Stomach smooth muscle (tissue), 2 donors: ENCODE results near the gene GOLGA6D.
"Not testable (repeated sequence)": the region's sequence is repeated elsewhere in the genome, so short reads cannot be mapped to it uniquely, and the experiment has no call there.

Source experiments
- H3K27ac ChIP-seq: one replicate; pipeline ENCODE4 v1.7.0; 2013; ENCODE audit warnings: mild to moderate bottlenecking, low read length, inconsistent platforms
- H3K27me3 ChIP-seq, 2 donors: one replicate each; pipeline ENCODE4 v1.7.0; 2013; ENCODE audit warnings: low read length in 2 of 2; ENCODE audit not compliant: insufficient read depth in 2 of 2, control insufficient read depth in 1 of 2
- H3K36me3 ChIP-seq, 2 donors: one replicate each; pipeline ENCODE4 v1.7.0; 2013; ENCODE audit warnings: low read length in 2 of 2; ENCODE audit not compliant: control insufficient read depth in 2 of 2, insufficient read depth in 2 of 2
- H3K4me1 ChIP-seq: one replicate; pipeline ENCODE4 v1.7.0; 2013; ENCODE audit warnings: low read length; ENCODE audit not compliant: control insufficient read depth, insufficient read depth
- H3K4me3 ChIP-seq, 2 donors: one replicate each; pipeline ENCODE4 v1.7.0; 2013; ENCODE audit warnings: low read length in 2 of 2
- H3K9ac ChIP-seq, 2 donors: one replicate each; pipeline ENCODE4 v1.7.0; 2013; ENCODE audit warnings: low read length in 2 of 2, mild to moderate bottlenecking in 1 of 2
- H3K9me3 ChIP-seq, 2 donors: one replicate each; pipeline ENCODE4 v1.7.0; 2013; ENCODE audit warnings: low read length in 2 of 2; ENCODE audit not compliant: control insufficient read depth in 2 of 2
- donor health status: healthy.
- donor health status: Pancreatic carcinoma.

GOLGA6D gene

GRCh38 chr15:75293660-75294059 lies 11.0 kb downstream of the GOLGA6D start:
- H3K27me3 ChIP-seq, H3K9me3 ChIP-seq, H3K36me3 ChIP-seq, H3K4me3 ChIP-seq, H3K4me1 ChIP-seq, H3K9ac ChIP-seq, H3K27ac ChIP-seq: not testable (repeated sequence)

- H3K4me3 ChIP-seq, H3K9me3 ChIP-seq, H3K4me1 ChIP-seq, H3K9ac ChIP-seq, H3K27me3 ChIP-seq, H3K27ac ChIP-seq, H3K36me3 ChIP-seq: not testable (repeated sequence)
Measured at GRCh38 chr15:75298541-75299310, 16.1 kb downstream of the GOLGA6D start.

- H3K4me3 ChIP-seq, H3K27me3 ChIP-seq, H3K9me3 ChIP-seq, H3K4me1 ChIP-seq, H3K27ac ChIP-seq, H3K36me3 ChIP-seq, H3K9ac ChIP-seq: not testable (repeated sequence)
Measured at GRCh38 chr15:75299311-75299688, 16.7 kb downstream of the GOLGA6D start.

DNA sequence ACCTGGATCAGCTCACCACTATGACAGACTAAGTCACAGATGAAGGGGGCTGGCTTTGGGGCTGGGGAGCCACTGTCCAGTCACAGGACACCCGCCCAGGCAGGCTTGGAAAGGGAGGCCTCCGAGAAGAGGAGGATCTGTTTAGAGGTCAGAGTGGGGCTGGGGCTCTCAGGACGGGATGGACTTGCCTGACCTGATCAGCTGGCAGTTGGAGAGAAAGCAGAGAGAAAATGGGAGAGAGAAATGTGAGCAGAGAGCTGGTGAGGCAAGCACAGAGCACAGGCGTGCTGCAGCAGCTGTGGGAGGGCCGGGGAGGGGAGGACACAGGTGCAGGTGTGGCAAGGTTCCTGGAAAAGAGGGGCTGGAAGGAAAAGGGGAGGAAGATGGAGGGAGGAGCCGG lies 17.4 kb downstream of the GOLGA6D start:
- not testable (repeated sequence) for H3K4me1 ChIP-seq, H3K9me3 ChIP-seq, H3K4me3 ChIP-seq, H3K9ac ChIP-seq, H3K27me3 ChIP-seq, H3K36me3 ChIP-seq, H3K27ac ChIP-seq

- Histone ChIP-seq H3K36me3 (no peaks in the 10 kb centered on the region), H3K4me1 (no peaks in the 10 kb centered on the region), H3K4me3 (no peak overlapping the region), H3K9ac (no peak overlapping the region), H3K27ac (no peak overlapping the region), H3K9me3 (no peaks in the 10 kb centered on the region), H3K27me3 (peaks cover 3 to 7% of the 10 kb centered on the region in 2 donors)
Measured at GRCh38 chr15:75302318-75302717, 19.7 kb downstream of the GOLGA6D start.

- H3K27ac ChIP-seq, H3K27me3 ChIP-seq, H3K4me3 ChIP-seq, H3K36me3 ChIP-seq, H3K4me1 ChIP-seq, H3K9ac ChIP-seq, H3K9me3 ChIP-seq: not testable (repeated sequence)
Measured at GRCh38 chr15:75302753-75303152, 20.1 kb downstream of the GOLGA6D start.

DNA sequence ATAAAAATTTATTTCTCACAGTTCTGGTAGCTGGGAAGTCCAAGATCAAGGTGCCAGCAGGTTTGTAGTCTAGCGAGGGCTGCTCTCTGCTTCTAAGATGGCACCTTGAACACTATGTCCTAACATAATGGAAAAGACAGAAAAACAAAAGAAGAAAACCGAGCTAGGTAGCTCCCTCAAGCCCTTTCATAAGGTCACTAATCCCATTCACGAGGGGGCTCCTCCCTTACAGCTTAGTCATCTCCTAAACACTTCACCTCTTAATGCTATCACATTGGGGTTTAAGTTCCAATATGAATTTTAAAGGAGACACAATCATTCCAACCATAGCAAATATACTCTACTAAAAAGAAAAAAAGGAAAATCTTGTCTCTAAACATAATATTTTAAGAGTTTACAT lies 23.6 kb downstream of the GOLGA6D start:
- Histone ChIP-seq H3K9ac (no peak overlapping the region), H3K27me3 (peaks cover 8 to 16% of the 10 kb centered on the region in 2 donors)

GRCh38 chr15:75307778-75308390 lies 25.2 kb downstream of the GOLGA6D start:
- H3K27ac ChIP-seq: no peak overlapping the region
- no peak overlapping the region for H3K9ac ChIP-seq
- no peak overlapping the region for H3K4me3 ChIP-seq
- no peaks in the 10 kb centered on the region for H3K9me3 ChIP-seq
- H3K27me3 ChIP-seq: peaks cover 8 to 16% of the 10 kb centered on the region in 2 donors
- H3K4me1 ChIP-seq: no peaks in the 10 kb centered on the region
- H3K36me3 ChIP-seq: no peaks in the 10 kb centered on the region

More for the DNA sequence above, 23.6 kb downstream of the GOLGA6D start:
- no peaks in the 10 kb centered on the region for H3K36me3 ChIP-seq
- H3K4me1 ChIP-seq: no peaks in the 10 kb centered on the region
- H3K27ac ChIP-seq: no peak overlapping the region
- H3K9me3 ChIP-seq: no peaks in the 10 kb centered on the region
- no peak overlapping the region for H3K4me3 ChIP-seq

DNA sequence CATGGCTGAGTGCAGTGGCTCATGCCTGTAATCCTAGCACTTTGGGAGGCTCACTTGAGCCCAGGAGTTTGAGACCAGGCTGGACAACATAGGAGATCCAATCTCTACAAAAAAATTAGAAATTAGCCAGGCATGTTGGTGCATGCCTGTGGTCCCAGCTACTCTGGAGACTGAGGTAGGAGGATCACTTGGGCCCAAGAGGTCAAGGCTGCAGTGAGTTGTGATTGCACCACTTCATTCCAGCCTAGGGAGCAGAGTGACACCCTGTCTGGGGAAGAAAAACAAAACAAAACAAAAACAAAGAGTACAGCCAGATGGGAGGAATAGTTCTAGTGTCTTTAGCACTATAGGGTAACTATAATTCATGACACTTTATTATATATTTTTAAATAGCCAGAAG lies 27.1 kb downstream of the GOLGA6D start:
- Histone ChIP-seq H3K9ac (no peak overlapping the region), H3K4me1 (no peaks in the 10 kb centered on the region), H3K27ac (no peak overlapping the region), H3K36me3 (no peaks in the 10 kb centered on the region), H3K4me3 (no peak overlapping the region), H3K27me3 (peaks cover 10 to 13% of the 10 kb centered on the region in 2 donors), H3K9me3 (no peaks in the 10 kb centered on the region)

- H3K9ac ChIP-seq, H3K4me1 ChIP-seq, H3K9me3 ChIP-seq, H3K27me3 ChIP-seq, H3K36me3 ChIP-seq, H3K4me3 ChIP-seq, H3K27ac ChIP-seq: not testable (repeated sequence)
Measured at GRCh38 chr15:75312548-75312947, 29.9 kb downstream of the GOLGA6D start.

GRCh38 chr15:75313116-75313845 lies 30.6 kb downstream of the GOLGA6D start:
- H3K4me1 ChIP-seq: no peaks in the 10 kb centered on the region
- H3K9me3 ChIP-seq: no peaks in the 10 kb centered on the region
- no peak overlapping the region for H3K4me3 ChIP-seq
- no peak overlapping the region for H3K9ac ChIP-seq
- H3K27ac ChIP-seq: no peak overlapping the region
- H3K36me3 ChIP-seq: no peaks in the 10 kb centered on the region
- peaks cover 2 to 4% of the 10 kb centered on the region in 2 donors for H3K27me3 ChIP-seq
